Keratinocyte (primary cell): Measurements from ENCODE around the gene TPM3.

Experiments
- EZH2 ChIP-seq: IDR thresholded peaks from one replicate; pipeline ENCODE4 v1.6.1; 2012; ENCODE audit warnings: inconsistent platforms, mild to moderate bottlenecking, low read length, moderate library complexity
- TF ChIP-seq, protein P1 (sequence below), 3 experiments: IDR thresholded peaks in 1 of 3; conservative IDR thresholded peaks in 1 of 3; optimal IDR thresholded peaks in 1 of 3; 2 replicates in 2 of 3; 3 replicates in 1 of 3; pipeline versions ENCODE3 to v1.5.1; 2011; ENCODE audit warnings: low read length in 3 of 3, mild to moderate bottlenecking in 3 of 3, moderate library complexity in 2 of 3, control low read depth in 1 of 3, inconsistent platforms in 1 of 3; ENCODE audit not compliant: insufficient read depth in 2 of 3; ENCODE audit errors: extremely low read depth in 1 of 3

GRCh38 chr1:154186852-154187501 lies 4.9 kb downstream of the TPM3 start:
- TF ChIP-seq, protein P1, sequence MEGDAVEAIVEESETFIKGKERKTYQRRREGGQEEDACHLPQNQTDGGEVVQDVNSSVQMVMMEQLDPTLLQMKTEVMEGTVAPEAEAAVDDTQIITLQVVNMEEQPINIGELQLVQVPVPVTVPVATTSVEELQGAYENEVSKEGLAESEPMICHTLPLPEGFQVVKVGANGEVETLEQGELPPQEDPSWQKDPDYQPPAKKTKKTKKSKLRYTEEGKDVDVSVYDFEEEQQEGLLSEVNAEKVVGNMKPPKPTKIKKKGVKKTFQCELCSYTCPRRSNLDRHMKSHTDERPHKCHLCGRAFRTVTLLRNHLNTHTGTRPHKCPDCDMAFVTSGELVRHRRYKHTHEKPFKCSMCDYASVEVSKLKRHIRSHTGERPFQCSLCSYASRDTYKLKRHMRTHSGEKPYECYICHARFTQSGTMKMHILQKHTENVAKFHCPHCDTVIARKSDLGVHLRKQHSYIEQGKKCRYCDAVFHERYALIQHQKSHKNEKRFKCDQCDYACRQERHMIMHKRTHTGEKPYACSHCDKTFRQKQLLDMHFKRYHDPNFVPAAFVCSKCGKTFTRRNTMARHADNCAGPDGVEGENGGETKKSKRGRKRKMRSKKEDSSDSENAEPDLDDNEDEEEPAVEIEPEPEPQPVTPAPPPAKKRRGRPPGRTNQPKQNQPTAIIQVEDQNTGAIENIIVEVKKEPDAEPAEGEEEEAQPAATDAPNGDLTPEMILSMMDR (optimal IDR thresholded peaks at IDR 0.05 in 1 of 3, IDR thresholded peaks at IDR 0.05 in 1 of 3, conservative IDR thresholded peaks at IDR 0.05 in 1 of 3; ENCODE audit: extremely low read depth in 1 of 3, insufficient read depth in 2 of 3, low read length in 3 of 3), result no peak
- no peak for TF ChIP-seq EZH2
